Neural cell (in vitro differentiated cells): ENCODE measurements around the gene TTC23. TPM values are rescaled to one million over a fixed set of nuclear protein-coding genes. Genes with fewer than 3 reads are reported as not detected.

Experiments
- H2AFZ ChIP-seq: fragments of 200-600, 300-800 bp; sonication (generic), shearing (Covaris generic); 2 replicates; pipeline ENCODE4 v1.6.0; 2014; ENCODE audit warnings: low read depth, mild to moderate bottlenecking, antibody characterized with exemption, low read length, moderate library complexity
- H3F3A ChIP-seq: fragments of 200-600 bp; shearing (Covaris generic); 2 replicates; pipeline ENCODE4 v1.6.1; 2016; ENCODE audit warnings: mild to moderate bottlenecking, moderate library complexity, mixed read lengths, antibody characterized with exemption, low read length; ENCODE audit not compliant: insufficient read depth, poor library complexity, severe bottlenecking
- H3K27ac ChIP-seq: fragments of 200-600, 300-800 bp; sonication (generic), shearing (Covaris generic); 2 replicates; pipeline ENCODE4 v1.5.1; 2014; ENCODE audit warnings: mild to moderate bottlenecking, low read length, moderate library complexity
- H3K27me3 ChIP-seq: fragments of 300-800, 200-600 bp; sonication (generic), shearing (Covaris generic); 2 replicates; pipeline ENCODE4 v1.6.0; 2014; ENCODE audit warnings: mild to moderate bottlenecking, low read depth, low read length, moderate library complexity; ENCODE audit not compliant: insufficient read depth
- H3K36me3 ChIP-seq: fragments of 300-800, 200-600 bp; sonication (generic), shearing (Covaris generic); 2 replicates; pipeline ENCODE4 v1.5.1; 2014; ENCODE audit warnings: mild to moderate bottlenecking, antibody characterized with exemption, low read length, moderate library complexity; ENCODE audit not compliant: insufficient read depth
- H3K4me2 ChIP-seq: fragments of 300-800, 200-600 bp; sonication (generic), shearing (Covaris generic); 2 replicates; pipeline ENCODE4 v1.6.0; 2014; ENCODE audit warnings: mild to moderate bottlenecking, low read length
- H3K4me3 ChIP-seq: fragments of 300-800, 200-600 bp; sonication (generic), shearing (Covaris generic); 2 replicates; pipeline ENCODE4 v1.5.1; 2014; ENCODE audit warnings: mild to moderate bottlenecking, low read length, moderate library complexity
- H3K79me2 ChIP-seq: fragments of 200-600 bp; shearing (Covaris generic); replicated peaks from 2 replicates; pipeline ENCODE4 v1.6.0; 2014; ENCODE audit warnings: mild to moderate bottlenecking, low read length, moderate library complexity; ENCODE audit not compliant: insufficient read depth
- H3K9ac ChIP-seq: fragments of 300-800, 200-600 bp; sonication (generic), shearing (Covaris generic); 2 replicates; pipeline ENCODE4 v1.6.1; 2016; ENCODE audit warnings: mild to moderate bottlenecking, low read length, mixed read lengths
- H3K9me2 ChIP-seq: fragments of 200-600 bp; shearing (Covaris generic); 2 replicates; pipeline ENCODE4 v1.6.1; 2016; ENCODE audit warnings: mild to moderate bottlenecking, low read length, mixed read lengths; ENCODE audit not compliant: insufficient read depth
- H3K9me3 ChIP-seq: fragments of 200-600, 300-800 bp; sonication (generic), shearing (Covaris generic); 2 replicates; pipeline ENCODE4 v1.6.1; 2016; ENCODE audit warnings: mild to moderate bottlenecking, mixed run types, low read length, moderate library complexity, mixed read lengths
- H4K20me1 ChIP-seq: fragments of 200-600 bp; shearing (Covaris generic); 2 replicates; pipeline ENCODE4 v1.6.1; 2016; ENCODE audit warnings: mild to moderate bottlenecking, mixed run types; ENCODE audit not compliant: insufficient read depth
- EP300 ChIP-seq: fragments of 450-650 bp; conservative IDR thresholded peaks from 2 replicates; pipeline ENCODE4 v1.6.1; 2014; ENCODE audit warnings: antibody characterized with exemption, mild to moderate bottlenecking, moderate library complexity; ENCODE audit not compliant: poor library complexity, severe bottlenecking
- EZH2 ChIP-seq: fragments of 200-600, 300-800 bp; shearing (Covaris generic), sonication (generic); IDR thresholded peaks from 2 replicates; pipeline ENCODE4 v1.6.1; 2014; ENCODE audit warnings: antibody characterized with exemption, low read length, borderline replicate concordance, mild to moderate bottlenecking; ENCODE audit not compliant: insufficient read depth, poor library complexity, severe bottlenecking
- MXI1 ChIP-seq: fragments of 450-650 bp; conservative IDR thresholded peaks from 2 replicates; pipeline ENCODE4 v1.6.1; 2014; ENCODE audit warnings: antibody characterized with exemption, mild to moderate bottlenecking; ENCODE audit not compliant: poor library complexity, severe bottlenecking
- POLR2AphosphoS5 ChIP-seq: IDR thresholded peaks from 2 replicates; pipeline ENCODE4 v1.6.1; 2012
- RAD21 ChIP-seq: fragments of 450-650 bp; conservative IDR thresholded peaks from 2 replicates; pipeline ENCODE4 v1.6.1; 2014; ENCODE audit warnings: antibody characterized with exemption, mild to moderate bottlenecking, moderate library complexity
- SMC3 ChIP-seq: fragments of 450-650 bp; conservative IDR thresholded peaks from 2 replicates; pipeline ENCODE4 v1.6.1; 2014; ENCODE audit warnings: antibody characterized with exemption, mild to moderate bottlenecking, moderate library complexity; ENCODE audit not compliant: poor library complexity
- TAF1 ChIP-seq: IDR thresholded peaks from 2 replicates; pipeline ENCODE4 v1.6.1; 2012; ENCODE audit warnings: low read depth
- polyA plus RNA-seq: library from polyadenylated mRNA; depleted of rRNA; stranded (reverse); fragments of >200 nt; gene quantifications from 2 replicates; pipeline ENCODE4 v1.2.3, GENCODE V29; 2014
- TF ChIP-seq, protein P1 (sequence below): fragments of 450-650 bp; IDR thresholded peaks from 2 replicates; pipeline ENCODE4 v1.5.1; 2014; ENCODE audit warnings: antibody characterized with exemption, mild to moderate bottlenecking, moderate library complexity; ENCODE audit not compliant: poor library complexity, severe bottlenecking
- TF ChIP-seq, protein P2 (sequence below): IDR thresholded peaks from 2 replicates; pipeline ENCODE4 v1.6.1; 2012; ENCODE audit warnings: borderline replicate concordance

TTC23 gene
- polyA plus RNA-seq, 1 donor from 2014 or later: 6.2 TPM

DNA sequence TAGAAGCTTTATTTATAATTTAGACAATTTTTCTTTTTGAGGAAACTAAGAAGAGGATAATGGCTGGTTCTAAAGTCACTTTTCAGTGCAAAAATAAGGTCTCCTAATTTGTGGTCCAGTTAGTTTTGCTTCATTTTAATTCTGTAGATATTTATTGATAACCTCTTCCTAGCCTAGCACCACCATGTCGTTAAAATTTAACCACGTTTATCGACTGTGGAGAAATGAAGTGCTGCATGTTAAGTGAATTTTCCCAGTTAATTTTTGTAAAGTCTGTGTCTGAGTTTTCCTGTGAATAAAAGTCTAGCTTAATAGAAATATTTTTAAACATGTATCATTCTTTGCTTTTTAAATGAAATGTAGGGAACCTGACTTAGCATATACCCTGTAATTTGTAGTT lies 18.6 kb upstream of the TTC23 start:
- no peak overlapping the region for H3K4me3 ChIP-seq
- no peak overlapping the region for H3K4me2 ChIP-seq
- H2AFZ ChIP-seq: no peak overlapping the region
- H3K79me2 ChIP-seq: no peaks in the 10 kb centered on the region
- no peaks in the 10 kb centered on the region for H4K20me1 ChIP-seq
- no peaks in the 10 kb centered on the region for H3K27me3 ChIP-seq
- no peak overlapping the region for H3K27ac ChIP-seq
- TF ChIP-seq, protein P1, sequence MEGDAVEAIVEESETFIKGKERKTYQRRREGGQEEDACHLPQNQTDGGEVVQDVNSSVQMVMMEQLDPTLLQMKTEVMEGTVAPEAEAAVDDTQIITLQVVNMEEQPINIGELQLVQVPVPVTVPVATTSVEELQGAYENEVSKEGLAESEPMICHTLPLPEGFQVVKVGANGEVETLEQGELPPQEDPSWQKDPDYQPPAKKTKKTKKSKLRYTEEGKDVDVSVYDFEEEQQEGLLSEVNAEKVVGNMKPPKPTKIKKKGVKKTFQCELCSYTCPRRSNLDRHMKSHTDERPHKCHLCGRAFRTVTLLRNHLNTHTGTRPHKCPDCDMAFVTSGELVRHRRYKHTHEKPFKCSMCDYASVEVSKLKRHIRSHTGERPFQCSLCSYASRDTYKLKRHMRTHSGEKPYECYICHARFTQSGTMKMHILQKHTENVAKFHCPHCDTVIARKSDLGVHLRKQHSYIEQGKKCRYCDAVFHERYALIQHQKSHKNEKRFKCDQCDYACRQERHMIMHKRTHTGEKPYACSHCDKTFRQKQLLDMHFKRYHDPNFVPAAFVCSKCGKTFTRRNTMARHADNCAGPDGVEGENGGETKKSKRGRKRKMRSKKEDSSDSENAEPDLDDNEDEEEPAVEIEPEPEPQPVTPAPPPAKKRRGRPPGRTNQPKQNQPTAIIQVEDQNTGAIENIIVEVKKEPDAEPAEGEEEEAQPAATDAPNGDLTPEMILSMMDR: no peak
- TF ChIP-seq MXI1: no peak
- no peak for TF ChIP-seq POLR2AphosphoS5
- TF ChIP-seq SMC3: no peak
- TF ChIP-seq, protein P2, sequence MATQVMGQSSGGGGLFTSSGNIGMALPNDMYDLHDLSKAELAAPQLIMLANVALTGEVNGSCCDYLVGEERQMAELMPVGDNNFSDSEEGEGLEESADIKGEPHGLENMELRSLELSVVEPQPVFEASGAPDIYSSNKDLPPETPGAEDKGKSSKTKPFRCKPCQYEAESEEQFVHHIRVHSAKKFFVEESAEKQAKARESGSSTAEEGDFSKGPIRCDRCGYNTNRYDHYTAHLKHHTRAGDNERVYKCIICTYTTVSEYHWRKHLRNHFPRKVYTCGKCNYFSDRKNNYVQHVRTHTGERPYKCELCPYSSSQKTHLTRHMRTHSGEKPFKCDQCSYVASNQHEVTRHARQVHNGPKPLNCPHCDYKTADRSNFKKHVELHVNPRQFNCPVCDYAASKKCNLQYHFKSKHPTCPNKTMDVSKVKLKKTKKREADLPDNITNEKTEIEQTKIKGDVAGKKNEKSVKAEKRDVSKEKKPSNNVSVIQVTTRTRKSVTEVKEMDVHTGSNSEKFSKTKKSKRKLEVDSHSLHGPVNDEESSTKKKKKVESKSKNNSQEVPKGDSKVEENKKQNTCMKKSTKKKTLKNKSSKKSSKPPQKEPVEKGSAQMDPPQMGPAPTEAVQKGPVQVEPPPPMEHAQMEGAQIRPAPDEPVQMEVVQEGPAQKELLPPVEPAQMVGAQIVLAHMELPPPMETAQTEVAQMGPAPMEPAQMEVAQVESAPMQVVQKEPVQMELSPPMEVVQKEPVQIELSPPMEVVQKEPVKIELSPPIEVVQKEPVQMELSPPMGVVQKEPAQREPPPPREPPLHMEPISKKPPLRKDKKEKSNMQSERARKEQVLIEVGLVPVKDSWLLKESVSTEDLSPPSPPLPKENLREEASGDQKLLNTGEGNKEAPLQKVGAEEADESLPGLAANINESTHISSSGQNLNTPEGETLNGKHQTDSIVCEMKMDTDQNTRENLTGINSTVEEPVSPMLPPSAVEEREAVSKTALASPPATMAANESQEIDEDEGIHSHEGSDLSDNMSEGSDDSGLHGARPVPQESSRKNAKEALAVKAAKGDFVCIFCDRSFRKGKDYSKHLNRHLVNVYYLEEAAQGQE: no peak
- TF ChIP-seq RAD21: no peak
- no peak for TF ChIP-seq EZH2
- no peak for TF ChIP-seq EP300
- no peak for TF ChIP-seq TAF1
- H3K36me3 ChIP-seq: no peaks in the 10 kb centered on the region
- H3F3A ChIP-seq: no peaks in the 10 kb centered on the region
- H3K9me2 ChIP-seq: no peaks in the 10 kb centered on the region
- no peak overlapping the region for H3K9ac ChIP-seq
- H3K9me3 ChIP-seq: no peaks in the 10 kb centered on the region

DNA sequence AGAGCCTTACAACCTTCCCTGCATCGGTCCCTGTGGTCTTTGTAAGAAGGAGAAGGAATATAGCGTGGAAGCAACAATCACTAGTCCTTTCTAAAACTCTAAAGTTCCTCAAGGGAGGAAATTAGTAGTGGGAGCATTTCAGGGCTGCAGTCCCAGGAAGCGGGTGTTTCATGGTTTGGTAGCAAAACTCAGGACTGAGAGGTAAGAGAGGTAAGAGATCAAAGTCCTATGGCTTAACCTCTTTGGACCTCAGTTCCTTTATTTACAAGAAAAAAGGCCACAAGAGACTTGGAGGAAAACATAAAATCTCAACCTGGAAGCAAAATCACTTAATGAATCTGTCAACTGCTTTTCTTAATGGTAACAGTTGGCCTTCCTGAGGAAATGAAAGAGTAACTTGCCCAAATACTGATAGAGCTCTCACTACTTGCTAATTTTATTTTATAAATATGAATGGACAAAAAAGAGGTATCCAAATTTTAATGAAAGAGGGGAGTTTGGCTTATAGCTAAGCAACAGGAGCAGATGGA lies 16.2 kb upstream of the TTC23 start:
- no peak overlapping the region for H3K4me3 ChIP-seq
- no peak overlapping the region for H3K4me2 ChIP-seq
- H3K9me3 ChIP-seq: no peaks in the 10 kb centered on the region
- TF ChIP-seq, protein P2: no peak
- TF ChIP-seq SMC3: no peak
- no peak for TF ChIP-seq EZH2
- TF ChIP-seq, protein P1: no peak
- TF ChIP-seq TAF1: no peak
- TF ChIP-seq EP300: no peak
- no peak for TF ChIP-seq POLR2AphosphoS5
- no peak for TF ChIP-seq MXI1
- no peak for TF ChIP-seq RAD21
- H3K36me3 ChIP-seq: no peaks in the 10 kb centered on the region
- H3K9ac ChIP-seq: no peak overlapping the region
- H3F3A ChIP-seq: no peaks in the 10 kb centered on the region
- H4K20me1 ChIP-seq: no peaks in the 10 kb centered on the region
- no peak overlapping the region for H3K27ac ChIP-seq
- no peaks in the 10 kb centered on the region for H3K27me3 ChIP-seq
- no peak overlapping the region for H2AFZ ChIP-seq
- H3K79me2 ChIP-seq: no peaks in the 10 kb centered on the region
- no peaks in the 10 kb centered on the region for H3K9me2 ChIP-seq
